ENCODE results near the gene RGS12. TPM values are rescaled to one million over a fixed set of nuclear protein-coding genes. Genes with fewer than 3 reads are reported as not detected.

The RGS12 gene
- polyA plus RNA-seq, 3 donors: 0.75 to 15.3 (median 2.7) TPM

DNA sequence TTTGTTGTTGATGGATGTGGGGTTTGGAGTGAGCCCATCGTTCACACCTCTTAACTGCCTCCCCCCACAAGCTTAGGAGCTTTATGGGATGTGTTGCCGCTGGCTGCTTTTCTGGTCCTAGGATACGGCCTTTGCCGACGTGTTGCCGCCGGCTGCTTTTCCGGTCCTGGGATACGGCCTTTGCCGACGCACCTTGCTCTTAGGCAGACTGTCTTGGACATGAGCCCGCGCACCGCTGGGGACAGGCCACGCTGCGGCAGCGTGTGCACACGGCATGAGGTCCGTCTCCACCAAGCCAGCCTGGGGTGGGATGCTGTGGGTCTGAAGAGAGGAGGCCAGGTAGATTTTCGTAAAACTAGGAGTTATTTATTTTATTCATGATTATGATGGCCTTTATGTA, 14.2 kb downstream of the RGS12 start:
- Histone ChIP-seq H4K20me1 (ENCODE audit: insufficient read depth, low read length) (no peaks in the 10 kb centered on the region), H3K27ac (ENCODE audit: low read depth in 1 of 2, low read length in 2 of 2) (no peak overlapping the region), H3K9me3 (replicated peaks in 1 of 2; ENCODE audit: control insufficient read depth in 1 of 2, insufficient read depth in 1 of 2, low read length in 2 of 2) (no peaks in the 10 kb centered on the region), H3K4me3 (replicated peaks in 1 of 3; ENCODE audit: low read depth in 2 of 3, low read length in 3 of 3) (no peak overlapping the region), H3K9ac (ENCODE audit: insufficient read depth, low read length, poor library complexity, severe bottlenecking) (no peak overlapping the region), H3K4me2 (replicated peaks; ENCODE audit: extremely low read depth, low read length, poor library complexity, severe bottlenecking) (no peak overlapping the region), H3K27me3 (ENCODE audit: control insufficient read depth in 2 of 2, insufficient read depth in 2 of 2, low read length in 2 of 2) (peaks cover 0 to 9% of the 10 kb centered on the region in 2 donors), H2AFZ (ENCODE audit: insufficient read depth, low read depth, low read length, poor library complexity, severe bottlenecking) (no peak overlapping the region), H3K4me1 (ENCODE audit: control insufficient read depth in 1 of 2, insufficient read depth in 2 of 2, low read length in 2 of 2) (peaks cover 28 to 33% of the 10 kb centered on the region in 2 donors), H3K79me2 (ENCODE audit: insufficient read depth, low read length) (no peaks in the 10 kb centered on the region), H3K36me3 (replicated peaks in 1 of 2; ENCODE audit: control insufficient read depth in 1 of 2, insufficient read depth in 2 of 2, low read length in 2 of 2) (no peaks in the 10 kb centered on the region)
- peaks cover 7 to 23% (median 13%) of the 10 kb centered on the region in 3 donors for H3K27me3 Mint-ChIP-seq (ENCODE audit: low read depth in 3 of 3)
- no peak overlapping the region for H3K4me3 Mint-ChIP-seq
- H3K4me1 Mint-ChIP-seq: peaks cover 38% of the 10 kb centered on the region
- H3K9me3 Mint-ChIP-seq: peaks cover 0 to 2% (median 0%) of the 10 kb centered on the region in 7 donors
- TF ChIP-seq, protein P1, sequence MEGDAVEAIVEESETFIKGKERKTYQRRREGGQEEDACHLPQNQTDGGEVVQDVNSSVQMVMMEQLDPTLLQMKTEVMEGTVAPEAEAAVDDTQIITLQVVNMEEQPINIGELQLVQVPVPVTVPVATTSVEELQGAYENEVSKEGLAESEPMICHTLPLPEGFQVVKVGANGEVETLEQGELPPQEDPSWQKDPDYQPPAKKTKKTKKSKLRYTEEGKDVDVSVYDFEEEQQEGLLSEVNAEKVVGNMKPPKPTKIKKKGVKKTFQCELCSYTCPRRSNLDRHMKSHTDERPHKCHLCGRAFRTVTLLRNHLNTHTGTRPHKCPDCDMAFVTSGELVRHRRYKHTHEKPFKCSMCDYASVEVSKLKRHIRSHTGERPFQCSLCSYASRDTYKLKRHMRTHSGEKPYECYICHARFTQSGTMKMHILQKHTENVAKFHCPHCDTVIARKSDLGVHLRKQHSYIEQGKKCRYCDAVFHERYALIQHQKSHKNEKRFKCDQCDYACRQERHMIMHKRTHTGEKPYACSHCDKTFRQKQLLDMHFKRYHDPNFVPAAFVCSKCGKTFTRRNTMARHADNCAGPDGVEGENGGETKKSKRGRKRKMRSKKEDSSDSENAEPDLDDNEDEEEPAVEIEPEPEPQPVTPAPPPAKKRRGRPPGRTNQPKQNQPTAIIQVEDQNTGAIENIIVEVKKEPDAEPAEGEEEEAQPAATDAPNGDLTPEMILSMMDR (IDR thresholded peaks at IDR 0.05): no peak
- H3K36me3 Mint-ChIP-seq: peaks cover 0 to 2% of the 10 kb centered on the region in 2 donors
- peak overlapping the region in 1 of 7 donors; percentile 46 for H3K27ac Mint-ChIP-seq
- no peak for DNase-seq
- WGBS (ENCODE audit: insufficient coverage): 100% methylated on average over 17 of the region's 20 CpGs
- intact Hi-C loops (cut with micrococcal nuclease): loop anchor here in 1 of 2 donors (10.0 kb wide), 1 partner anchor 112 kb away; no protein-coding TSS in a partner anchor

DNA sequence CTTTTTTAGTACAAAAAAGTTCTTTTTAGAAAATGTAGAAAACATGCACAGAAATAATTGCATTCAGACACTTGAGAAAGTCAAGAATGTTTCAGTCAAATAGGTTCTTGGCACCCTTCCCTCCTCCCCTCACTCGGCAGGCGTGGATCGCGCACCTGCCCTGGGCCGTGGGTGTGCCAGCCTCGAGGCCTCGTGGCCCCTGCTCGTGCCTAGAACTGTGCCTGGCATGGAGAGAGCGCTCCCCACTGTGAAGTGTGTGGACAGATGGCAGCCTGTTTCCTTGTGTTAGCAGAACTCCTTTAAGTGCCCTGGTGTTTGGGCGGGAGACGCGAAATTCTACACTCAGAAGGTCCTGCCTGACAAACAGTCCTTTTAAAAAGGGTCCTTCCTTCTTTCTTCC, 14.7 kb downstream of the RGS12 start:
- no peaks in the 10 kb centered on the region for H3K9me3 ChIP-seq (replicated peaks in 1 of 2; ENCODE audit: control insufficient read depth in 1 of 2, insufficient read depth in 1 of 2, low read length in 2 of 2)
- 92% methylated on average over 8 of the region's 12 CpGs for WGBS (ENCODE audit: insufficient coverage)
- intact Hi-C loops (cut with micrococcal nuclease): loop anchor here in 1 of 2 donors (10.0 kb wide), 1 partner anchor 113 kb away; no protein-coding TSS in a partner anchor
- peaks cover 0 to 2% of the 10 kb centered on the region in 2 donors for H3K36me3 Mint-ChIP-seq
- H3K36me3 ChIP-seq (replicated peaks in 1 of 2; ENCODE audit: control insufficient read depth in 1 of 2, insufficient read depth in 2 of 2, low read length in 2 of 2): no peaks in the 10 kb centered on the region
- no peak overlapping the region for H3K4me2 ChIP-seq (replicated peaks; ENCODE audit: extremely low read depth, low read length, poor library complexity, severe bottlenecking)
- no peak for DNase-seq
- H3K4me1 ChIP-seq (ENCODE audit: control insufficient read depth in 1 of 2, insufficient read depth in 2 of 2, low read length in 2 of 2): peaks cover 24 to 30% of the 10 kb centered on the region in 2 donors
- no peak overlapping the region for H3K27ac Mint-ChIP-seq
- TF ChIP-seq, protein P1 (IDR thresholded peaks at IDR 0.05): no peak
- no peak overlapping the region for H3K4me3 Mint-ChIP-seq
- no peak overlapping the region for H3K9ac ChIP-seq (ENCODE audit: insufficient read depth, low read length, poor library complexity, severe bottlenecking)
- no peaks in the 10 kb centered on the region for H3K79me2 ChIP-seq (ENCODE audit: insufficient read depth, low read length)
- H3K4me1 Mint-ChIP-seq: peaks cover 34% of the 10 kb centered on the region
- no peak overlapping the region for H3K27ac ChIP-seq (ENCODE audit: low read depth in 1 of 2, low read length in 2 of 2)
- H3K9me3 Mint-ChIP-seq: peaks cover 0 to under 1% (median 0%) of the 10 kb centered on the region in 7 donors
- peaks cover 7 to 20% (median 12%) of the 10 kb centered on the region in 3 donors for H3K27me3 Mint-ChIP-seq (ENCODE audit: low read depth in 3 of 3)
- H4K20me1 ChIP-seq (ENCODE audit: insufficient read depth, low read length): no peaks in the 10 kb centered on the region
- H2AFZ ChIP-seq (ENCODE audit: insufficient read depth, low read depth, low read length, poor library complexity, severe bottlenecking): no peak overlapping the region
- peaks cover 0 to 9% of the 10 kb centered on the region in 2 donors for H3K27me3 ChIP-seq (ENCODE audit: control insufficient read depth in 2 of 2, insufficient read depth in 2 of 2, low read length in 2 of 2)
- H3K4me3 ChIP-seq (replicated peaks in 1 of 3; ENCODE audit: low read depth in 2 of 3, low read length in 3 of 3): no peak overlapping the region
